GM23338 (cell line): ENCODE data around the gene FBXW11. TPM values are rescaled to one million over a fixed set of nuclear protein-coding genes. Genes with fewer than 3 reads are reported as not detected.

Experiments used
- ATAC-seq: fragments of 200-7000 bp; cut with Tn5 transposase; 3 replicates; pipeline ENCODE4 v1.9.1; 2020
- DNase-seq: peaks from one replicate; pipeline ENCODE4 v3.0.0-alpha.2; 2015; ENCODE audit warnings: low spot score
- H2AFZ ChIP-seq: fragments of 200-600 bp; sonication (generic); 2 replicates; pipeline ENCODE4 v1.8.0; 2016; ENCODE audit warnings: antibody characterized with exemption, mild to moderate bottlenecking, moderate library complexity
- H3F3A ChIP-seq: fragments of 200-600 bp; sonication (generic); replicated peaks from 2 replicates; pipeline ENCODE4 v1.8.0; 2017; ENCODE audit warnings: antibody characterized with exemption, mixed run types, low read depth
- H3K27ac ChIP-seq: fragments of 200-600 bp; sonication (generic); 2 replicates; pipeline ENCODE4 v1.6.1; 2016; ENCODE audit warnings: low read depth
- H3K27me3 ChIP-seq: fragments of 200-600 bp; sonication (generic); 2 replicates; pipeline ENCODE4 v1.8.0; 2016; ENCODE audit warnings: mild to moderate bottlenecking, mixed run types, moderate library complexity; ENCODE audit not compliant: insufficient read depth
- H3K36me3 ChIP-seq: fragments of 200-600 bp; sonication (generic); 2 replicates; pipeline ENCODE4 v1.8.0; 2016; ENCODE audit warnings: mild to moderate bottlenecking; ENCODE audit not compliant: insufficient read depth
- H3K4me1 ChIP-seq: fragments of 200-600 bp; sonication (generic); 2 replicates; pipeline ENCODE4 v1.8.0; 2016; ENCODE audit warnings: mild to moderate bottlenecking, moderate library complexity; ENCODE audit not compliant: insufficient read depth
- H3K4me2 ChIP-seq: fragments of 200-600 bp; sonication (generic); 2 replicates; pipeline ENCODE4 v1.7.1; 2017; ENCODE audit warnings: mixed run types
- H3K4me3 ChIP-seq: fragments of 200-600 bp; sonication (generic); 2 replicates; pipeline ENCODE4 v1.6.1; 2016; ENCODE audit warnings: mixed run types
- H3K79me2 ChIP-seq: fragments of 200-600 bp; sonication (generic); replicated peaks from 2 replicates; pipeline ENCODE4 v1.8.0; 2017; ENCODE audit warnings: mild to moderate bottlenecking; ENCODE audit not compliant: insufficient read depth
- H3K9me2 ChIP-seq: fragments of 200-600 bp; sonication (generic); 2 replicates; pipeline ENCODE4 v1.8.0; 2017; ENCODE audit not compliant: insufficient read depth
- H4K20me1 ChIP-seq: fragments of 200-600 bp; sonication (generic); replicated peaks from 2 replicates; pipeline ENCODE4 v1.8.0; 2017; ENCODE audit warnings: mild to moderate bottlenecking; ENCODE audit not compliant: insufficient read depth
- H3K27ac Mint-ChIP-seq: 2 replicates; pipeline ENCODE4 v1.8.0; 2020; ENCODE audit warnings: inconsistent platforms, mild to moderate bottlenecking, moderate library complexity, mixed read lengths
- H3K27me3 Mint-ChIP-seq: 3 replicates; pipeline ENCODE4 v1.8.0; 2022; ENCODE audit warnings: low read depth, mild to moderate bottlenecking, moderate library complexity, mixed read lengths, inconsistent platforms; ENCODE audit not compliant: insufficient read depth, poor library complexity
- H3K36me3 Mint-ChIP-seq: 3 replicates; pipeline ENCODE4 v1.8.0; 2021; ENCODE audit warnings: low read depth, mild to moderate bottlenecking, inconsistent platforms, moderate library complexity, mixed read lengths
- H3K4me1 Mint-ChIP-seq: 3 replicates; pipeline ENCODE4 v1.8.0; 2020; ENCODE audit warnings: mild to moderate bottlenecking, inconsistent platforms, mixed read lengths
- H3K4me3 Mint-ChIP-seq: 3 replicates; pipeline ENCODE4 v1.8.0; 2021; ENCODE audit warnings: moderate library complexity, mild to moderate bottlenecking, inconsistent platforms, mixed read lengths
- H3K9me3 Mint-ChIP-seq: 3 replicates; pipeline ENCODE4 v1.8.0; 2020; ENCODE audit warnings: moderate library complexity, mild to moderate bottlenecking, inconsistent platforms, mixed read lengths
- ETS1 ChIP-seq: IDR thresholded peaks from 2 replicates; pipeline ENCODE4 v1.6.1; 2016; ENCODE audit warnings: antibody characterized with exemption
- EZH2phosphoT487 ChIP-seq: fragments of 200-600 bp; sonication (generic); IDR thresholded peaks from one replicate; pipeline ENCODE4 v1.8.1; 2018; ENCODE audit warnings: antibody characterized with exemption; ENCODE audit not compliant: unreplicated experiment
- POLR2AphosphoS5 ChIP-seq: IDR thresholded peaks from 2 replicates; pipeline ENCODE4 v1.6.1; 2016; ENCODE audit warnings: antibody characterized with exemption, low read depth
- STAT1 ChIP-seq: IDR thresholded peaks from one replicate; pipeline ENCODE4 v1.6.1; 2016; ENCODE audit warnings: antibody characterized with exemption; ENCODE audit not compliant: unreplicated experiment
- ZNF114 ChIP-seq: fragments of 250-450 bp; sonication (Bioruptor Pico); IDR thresholded peaks from 2 replicates; pipeline ENCODE4 v1.5.0; 2020; ENCODE audit warnings: mild to moderate bottlenecking, moderate library complexity
- ZNF462 ChIP-seq: fragments of 250-450 bp; sonication (Bioruptor Pico); IDR thresholded peaks from 2 replicates; pipeline ENCODE4 v1.5.0; 2020; ENCODE audit warnings: mild to moderate bottlenecking, moderate library complexity
- polyA plus RNA-seq: library from polyadenylated mRNA; unstranded; fragments of >200 nt; fragmentation: Nextera tagmentation; extraction: Ambion mirVana; gene quantifications from 2 replicates; pipeline ENCODE4 v1.2.1, GENCODE V29; 2016
- total RNA-seq: library from RNA; depleted of rRNA; stranded (reverse); fragments of >200 nt; shearing (Covaris generic); gene quantifications from 2 replicates; pipeline ENCODE4 v1.2.3, GENCODE V29; 2014

Gene FBXW11
- total and polyA plus RNA-seq, 2 experiments from 2014 or later: 45.0 to 88.0 TPM

- no peak overlapping the region for H3K27ac ChIP-seq
- H3F3A ChIP-seq: no peaks in the 10 kb centered on the region
- no peaks in the 10 kb centered on the region; the same call in 1 of the 2 replicates for H3K4me1 ChIP-seq
- H3K27me3 ChIP-seq: no peaks in the 10 kb centered on the region
- no peaks in the 10 kb centered on the region for H4K20me1 ChIP-seq
- ATAC-seq (no peak), DNase-seq (no peak)
- peaks cover 13% of the 10 kb centered on the region for H3K4me1 Mint-ChIP-seq
- TF ChIP-seq EZH2phosphoT487: no peak
- TF ChIP-seq ETS1: no peak
- TF ChIP-seq ZNF114 (CRISPR knock-in tag): no peak
- no peak for TF ChIP-seq POLR2AphosphoS5
- TF ChIP-seq STAT1: no peak
- no peak for TF ChIP-seq ZNF462 (CRISPR knock-in tag)
- no peaks in the 10 kb centered on the region for H3K9me3 Mint-ChIP-seq
- no peaks in the 10 kb centered on the region for H3K79me2 ChIP-seq
- H3K27ac Mint-ChIP-seq: no peak overlapping the region
- no peak overlapping the region for H3K4me2 ChIP-seq
- H3K4me3 ChIP-seq: no peak overlapping the region
- no peaks in the 10 kb centered on the region for H3K9me2 ChIP-seq
- no peaks in the 10 kb centered on the region for H3K36me3 Mint-ChIP-seq
- H3K27me3 Mint-ChIP-seq: peaks cover 9% of the 10 kb centered on the region
- no peak overlapping the region for H3K4me3 Mint-ChIP-seq
- no peaks in the 10 kb centered on the region for H3K36me3 ChIP-seq
- no peak overlapping the region for H2AFZ ChIP-seq
These were observed 167.3 kb downstream of the FBXW11 start for GRCh38 chr5:171839112-171839511.
